Neutrophil (primary cell): Measurements from ENCODE around the gene THTPA.

ENCODE experiments used
- H3K27ac ChIP-seq: fragments of 200-600 bp; sonication (generic); 2 replicates; pipeline ENCODE4 v1.5.1; 2016; ENCODE audit warnings: mild to moderate bottlenecking, moderate library complexity
- H3K27me3 ChIP-seq: fragments of 200-600 bp; sonication (generic); 2 replicates; pipeline ENCODE4 v1.6.0; 2016; ENCODE audit warnings: mild to moderate bottlenecking
- H3K36me3 ChIP-seq: fragments of 200-600 bp; sonication (generic); 2 replicates; pipeline ENCODE4 v1.5.1; 2017
- H3K4me1 ChIP-seq, 2 experiments: fragments of 200-600 bp in 1 of 2; sonication (generic) in 1 of 2; 1 replicate in 1 of 2; 2 replicates in 1 of 2; pipeline versions ENCODE4 v1.5.1 to v1.6.1; 2013 to 2016; ENCODE audit warnings: low read depth in 1 of 2, low read length in 1 of 2, mild to moderate bottlenecking in 1 of 2, moderate library complexity in 1 of 2; ENCODE audit not compliant: control insufficient read depth in 1 of 2, insufficient read depth in 1 of 2
- H3K4me3 ChIP-seq, 2 experiments: fragments of 200-600 bp in 1 of 2; sonication (generic) in 1 of 2; 1 replicate in 1 of 2; 2 replicates in 1 of 2; pipeline ENCODE4 v1.5.1; 2013 to 2016; ENCODE audit warnings: low read depth in 1 of 2, low read length in 1 of 2, mild to moderate bottlenecking in 1 of 2, moderate library complexity in 1 of 2
- H3K9me3 ChIP-seq: fragments of 200-600 bp; sonication (generic); 2 replicates; pipeline ENCODE4 v1.5.1; 2016
- CTCF ChIP-seq: fragments of 200-600 bp; sonication (generic); IDR thresholded peaks from 2 replicates; pipeline ENCODE4 v1.5.1; 2016; ENCODE audit warnings: antibody characterized with exemption

The THTPA gene

GRCh38 chr14:23555882-23556699, at the start of gene THTPA:
TSS of gene THTPA (plus strand) at chr14:23556271. CDS start at chr14:23556758, 487 bp downstream.
- no peaks in the 10 kb centered on the region for H3K9me3 ChIP-seq
- no peaks in the 10 kb centered on the region for H3K27me3 ChIP-seq
- peak within 1 kb of the TSS; percentile 79 for H3K27ac ChIP-seq
- H3K36me3 ChIP-seq: peaks cover 31% of the 10 kb centered on the region
- H3K4me1 ChIP-seq: peaks cover 9 to 18% of the 10 kb centered on the region in 2 experiments
- peak within 1 kb of the TSS; percentile 90 to 96 for H3K4me3 ChIP-seq
- peak; percentile 24 for TF ChIP-seq CTCF

GRCh38 chr14:23512156-23512555, 43.9 kb upstream of the THTPA start:
- no peaks in the 10 kb centered on the region for H3K36me3 ChIP-seq
- peaks cover 17% of the 10 kb centered on the region for H3K27me3 ChIP-seq
- no peak for TF ChIP-seq CTCF
- no peak overlapping the region for H3K27ac ChIP-seq
- H3K4me3 ChIP-seq: no peak overlapping the region
- H3K4me1 ChIP-seq: no peaks in the 10 kb centered on the region
- H3K9me3 ChIP-seq: no peaks in the 10 kb centered on the region

- Histone ChIP-seq H3K27me3 (peaks cover 17% of the 10 kb centered on the region), H3K9me3 (no peaks in the 10 kb centered on the region), H3K4me3 (no peak overlapping the region), H3K4me1 (no peaks in the 10 kb centered on the region), H3K36me3 (no peaks in the 10 kb centered on the region), H3K27ac (no peak overlapping the region)
- TF ChIP-seq CTCF: no peak
These were observed 42.9 kb upstream of the THTPA start for GRCh38 chr14:23513005-23513817.

GRCh38 chr14:23513818-23514643, 42.0 kb upstream of the THTPA start:
- TF ChIP-seq CTCF: no peak
- Histone ChIP-seq H3K4me3 (no peak overlapping the region), H3K36me3 (no peaks in the 10 kb centered on the region), H3K9me3 (no peaks in the 10 kb centered on the region), H3K27me3 (peaks cover 17% of the 10 kb centered on the region), H3K4me1 (no peaks in the 10 kb centered on the region), H3K27ac (no peak overlapping the region)

GRCh38 chr14:23514644-23514957, 41.5 kb upstream of the THTPA start:
- H3K4me1 ChIP-seq: no peaks in the 10 kb centered on the region
- peaks cover 17% of the 10 kb centered on the region for H3K27me3 ChIP-seq
- no peak for TF ChIP-seq CTCF
- no peaks in the 10 kb centered on the region for H3K9me3 ChIP-seq
- no peak overlapping the region for H3K4me3 ChIP-seq
- no peak overlapping the region for H3K27ac ChIP-seq
- H3K36me3 ChIP-seq: no peaks in the 10 kb centered on the region
